WTC11 (cell line): ENCODE measurements around the gene PPIG. TPM values are rescaled to one million over a fixed set of nuclear protein-coding genes. Genes with fewer than 3 reads are reported as not detected.
"Not testable (repeated sequence)": the region's sequence is repeated elsewhere in the genome, so short reads cannot be mapped to it uniquely, and the experiment has no call there.

Experiments
- ATAC-seq: fragments of 200-7000 bp; cut with Tn5 transposase; 2 replicates; pipeline ENCODE4 v1.10.0; 2021; ENCODE audit warnings: mild to moderate bottlenecking, moderate library complexity
- CTCF ChIA-PET: fragments of 300-600 bp; sonication (Branson Sonifier 250); formaldehyde crosslinking; loops from one replicate; lab custom pipeline; 2021; ENCODE audit warnings: antibody characterized with exemption; lab: Charles Lee
- POLR2A ChIA-PET: fragments of 350-600 bp; sonication (Branson Sonifier 250); formaldehyde crosslinking; loops from one replicate; lab custom pipeline; 2021; ENCODE audit warnings: antibody characterized with exemption; lab: Charles Lee
- DNase-seq: peaks from one replicate; pipeline ENCODE4 v3.0.0; 2021; ENCODE audit warnings: low spot score
- H3K27ac Mint-ChIP-seq: 2 replicates; pipeline ENCODE4 v1.8.0; 2021; ENCODE audit warnings: mixed read lengths
- H3K27me3 Mint-ChIP-seq: 2 replicates; pipeline ENCODE4 v1.8.0; 2021; ENCODE audit warnings: low read depth, mild to moderate bottlenecking, moderate library complexity, mixed read lengths
- H3K36me3 Mint-ChIP-seq: 2 replicates; pipeline ENCODE4 v1.8.0; 2021; ENCODE audit warnings: mixed read lengths
- H3K4me1 Mint-ChIP-seq: 2 replicates; pipeline ENCODE4 v1.8.0; 2022; ENCODE audit warnings: mixed read lengths
- H3K4me3 Mint-ChIP-seq: 2 replicates; pipeline ENCODE4 v1.8.0; 2021; ENCODE audit warnings: mild to moderate bottlenecking, moderate library complexity, mixed read lengths
- H3K9me3 Mint-ChIP-seq: 2 replicates; pipeline ENCODE4 v1.8.0; 2021; ENCODE audit warnings: mixed read lengths
- ARID4B ChIP-seq: sonication (generic); formaldehyde crosslinking; IDR thresholded peaks from 2 replicates; pipeline ENCODE4 v1.8.0; 2023; ENCODE audit warnings: missing genetic modification reagents, mild to moderate bottlenecking, borderline replicate concordance
- CBFB ChIP-seq: sonication (generic); formaldehyde crosslinking; IDR thresholded peaks from 2 replicates; pipeline ENCODE4 v1.8.1; 2022; ENCODE audit warnings: mild to moderate bottlenecking, low read depth, missing genetic modification reagents
- CREM ChIP-seq: sonication (generic); formaldehyde crosslinking; IDR thresholded peaks from 2 replicates; pipeline ENCODE4 v1.8.1; 2022; ENCODE audit warnings: mild to moderate bottlenecking, missing genetic modification reagents, moderate library complexity
- ELF4 ChIP-seq: sonication (generic); formaldehyde crosslinking; IDR thresholded peaks from 2 replicates; pipeline ENCODE4 v1.8.1; 2022; ENCODE audit warnings: low read depth, mild to moderate bottlenecking, moderate library complexity, missing genetic modification reagents
- ERG ChIP-seq: fragments of 250-450 bp; sonication (Bioruptor Pico); IDR thresholded peaks from 2 replicates; pipeline ENCODE4 v1.8.0; 2021; ENCODE audit warnings: mild to moderate bottlenecking
- ESRRA ChIP-seq: sonication (generic); formaldehyde crosslinking; IDR thresholded peaks from 2 replicates; pipeline ENCODE4 v1.8.1; 2022; ENCODE audit warnings: mild to moderate bottlenecking, missing genetic modification reagents, borderline replicate concordance
- FOXK1 ChIP-seq: sonication (generic); formaldehyde crosslinking; IDR thresholded peaks from 2 replicates; pipeline ENCODE4 v1.8.0; 2022; ENCODE audit warnings: mild to moderate bottlenecking, moderate library complexity, missing genetic modification reagents
- FOXP4 ChIP-seq: sonication (generic); formaldehyde crosslinking; IDR thresholded peaks from 2 replicates; pipeline ENCODE4 v1.8.0; 2022; ENCODE audit warnings: mild to moderate bottlenecking, missing genetic modification reagents
- GABPB1 ChIP-seq: sonication (generic); formaldehyde crosslinking; IDR thresholded peaks from 2 replicates; pipeline ENCODE4 v1.8.1; 2023; ENCODE audit warnings: mild to moderate bottlenecking, missing genetic modification reagents
- HMGA2 ChIP-seq: fragments of 250-450 bp; sonication (Bioruptor Pico); IDR thresholded peaks from 2 replicates; pipeline ENCODE4 v1.4.0; 2021; ENCODE audit warnings: mild to moderate bottlenecking, moderate library complexity
- HMGXB4 ChIP-seq: sonication (generic); formaldehyde crosslinking; IDR thresholded peaks from 2 replicates; pipeline ENCODE4 v1.8.1; 2023; ENCODE audit warnings: mild to moderate bottlenecking, moderate library complexity, missing genetic modification reagents
- JAZF1 ChIP-seq: fragments of 250-450 bp; sonication (Bioruptor Pico); IDR thresholded peaks from 2 replicates; pipeline ENCODE4 v1.9.0; 2021; ENCODE audit warnings: moderate library complexity, mild to moderate bottlenecking, inconsistent platforms
- NFYB ChIP-seq: sonication (generic); formaldehyde crosslinking; conservative IDR thresholded peaks from 2 replicates; pipeline ENCODE4 v1.8.0; 2022; ENCODE audit warnings: low read depth, missing genetic modification reagents
- NR1H2 ChIP-seq: sonication (generic); formaldehyde crosslinking; IDR thresholded peaks from 2 replicates; pipeline ENCODE4 v1.9.0; 2021; ENCODE audit warnings: mild to moderate bottlenecking, moderate library complexity, missing genetic modification reagents
- OVOL2 ChIP-seq: fragments of 250-450 bp; sonication (Bioruptor Pico); IDR thresholded peaks from 2 replicates; pipeline ENCODE4 v1.9.0; 2021; ENCODE audit warnings: mild to moderate bottlenecking, borderline replicate concordance
- PRRX2 ChIP-seq: fragments of 250-450 bp; sonication (Bioruptor Pico); IDR thresholded peaks from 2 replicates; pipeline ENCODE4 v1.8.0; 2021; ENCODE audit warnings: mild to moderate bottlenecking
- TEAD4 ChIP-seq: sonication (generic); formaldehyde crosslinking; IDR thresholded peaks from 2 replicates; pipeline ENCODE4 v1.8.0; 2022; ENCODE audit warnings: mild to moderate bottlenecking, missing genetic modification reagents
- USF1 ChIP-seq: sonication (generic); formaldehyde crosslinking; IDR thresholded peaks from 2 replicates; pipeline ENCODE4 v1.8.0; 2022; ENCODE audit warnings: mild to moderate bottlenecking, missing genetic modification reagents
- ZBTB21 ChIP-seq: sonication (generic); formaldehyde crosslinking; IDR thresholded peaks from 2 replicates; pipeline ENCODE4 v1.8.1; 2023; ENCODE audit warnings: mild to moderate bottlenecking, missing genetic modification reagents, borderline replicate concordance
- ZNF219 ChIP-seq: sonication (generic); formaldehyde crosslinking; IDR thresholded peaks from 2 replicates; pipeline ENCODE4 v1.8.0; 2023; ENCODE audit warnings: missing genetic modification reagents, mild to moderate bottlenecking, borderline replicate concordance
- ZNF396 ChIP-seq: fragments of 250-450 bp; sonication (Bioruptor Pico); IDR thresholded peaks from 2 replicates; pipeline ENCODE4 v1.8.0; 2021; ENCODE audit warnings: mild to moderate bottlenecking, moderate library complexity, borderline replicate concordance
- total RNA-seq: library from RNA; stranded (reverse); gene quantifications from 3 replicates; pipeline ENCODE4 v1.2.3, GENCODE V29; 2021

The PPIG gene
- total RNA-seq, 1 experiment from 2014 or later, result 77.7 TPM

- peaks cover 12% of the 10 kb centered on the region for H3K36me3 Mint-ChIP-seq
- H3K27ac Mint-ChIP-seq, result peak overlapping the region; percentile 99; the same call in 1 of the 2 replicates
- DNase-seq, result no peak
- POLR2A ChIA-PET, result no interaction called here
- peaks cover 13% of the 10 kb centered on the region for H3K4me1 Mint-ChIP-seq
- no peaks in the 10 kb centered on the region for H3K27me3 Mint-ChIP-seq
- CTCF ChIA-PET, result interaction anchor here (1.2 kb wide), 1 partner anchor 13 kb away, joined by 3 read pairs; no protein-coding TSS in a partner anchor
- TF ChIP-seq JAZF1 (CRISPR knock-in tag) (no peak), ZNF219 (CRISPR knock-in tag) (no peak), HMGXB4 (no peak), PRRX2 (CRISPR knock-in tag) (no peak), CBFB (CRISPR knock-in tag) (no peak), GABPB1 (no peak), FOXP4 (CRISPR knock-in tag) (no peak), TEAD4 (CRISPR knock-in tag) (no peak), ERG (CRISPR knock-in tag) (no peak), NR1H2 (CRISPR knock-in tag) (no peak), FOXK1 (no peak), USF1 (CRISPR knock-in tag) (no peak), OVOL2 (no peak), ELF4 (CRISPR knock-in tag) (no peak), ZBTB21 (CRISPR knock-in tag) (no peak)
- H3K9me3 Mint-ChIP-seq, result peaks cover 21% of the 10 kb centered on the region
- ATAC-seq, result no peak
- peak overlapping the region; percentile 99 for H3K4me3 Mint-ChIP-seq
Observed at GRCh38 chr2:169585673-169586072, 1.5 kb downstream of the PPIG start.

GRCh38 chr2:169590804-169591203 lies 6.7 kb downstream of the PPIG start:
- no peak for ATAC-seq
- POLR2A ChIA-PET, result no interaction called here
- H3K4me3 Mint-ChIP-seq, result no peak overlapping the region
- no peak for DNase-seq
- CTCF ChIA-PET, result no interaction called here
- H3K27me3 Mint-ChIP-seq, result no peaks in the 10 kb centered on the region
- H3K4me1 Mint-ChIP-seq, result peaks cover 9% of the 10 kb centered on the region
- peaks cover 4% of the 10 kb centered on the region for H3K36me3 Mint-ChIP-seq
- TF ChIP-seq NFYB (CRISPR knock-in tag) (no peak), FOXP4 (CRISPR knock-in tag) (no peak), CREM (CRISPR knock-in tag) (no peak), NR1H2 (CRISPR knock-in tag) (no peak), ESRRA (CRISPR knock-in tag) (no peak), HMGA2 (CRISPR knock-in tag) (no peak), ARID4B (CRISPR knock-in tag) (no peak), ZNF396 (CRISPR knock-in tag) (no peak)
- H3K9me3 Mint-ChIP-seq, result peaks cover 4% of the 10 kb centered on the region
- peak overlapping the region; percentile 43; the same call in 1 of the 2 replicates for H3K27ac Mint-ChIP-seq

- 0 out of 2 replicates have a peak overlapping the region, but pooled peaks have one; percentile 57 for H3K27ac Mint-ChIP-seq
- H3K36me3 Mint-ChIP-seq, H3K4me1 Mint-ChIP-seq, POLR2A ChIA-PET, H3K4me3 Mint-ChIP-seq, ATAC-seq, DNase-seq, H3K27me3 Mint-ChIP-seq, CTCF ChIA-PET, H3K9me3 Mint-ChIP-seq: not testable (repeated sequence)
Observed at GRCh38 chr2:169596546-169596945, 12.4 kb downstream of the PPIG start.
